DOHH2 (cell line): ENCODE measurements around the gene SIGLEC9.

Experiments used
- H3F3A ChIP-seq: fragments of 200-600 bp; sonication (generic), shearing (Covaris generic); 2 replicates; pipeline ENCODE4 v1.6.0; 2016; ENCODE audit warnings: antibody characterized with exemption, mild to moderate bottlenecking; ENCODE audit not compliant: control insufficient read depth, insufficient read depth
- H3K27ac ChIP-seq: fragments of 200-600 bp; sonication (generic); 2 replicates; pipeline ENCODE4 v1.5.1; 2014; ENCODE audit warnings: low read depth, mild to moderate bottlenecking, low read length, moderate library complexity
- H3K27me3 ChIP-seq: fragments of 200-600 bp; sonication (generic); 2 replicates; pipeline ENCODE4 v1.6.1; 2014; ENCODE audit warnings: mild to moderate bottlenecking, low read length, mixed read lengths; ENCODE audit not compliant: control insufficient read depth
- H3K36me3 ChIP-seq: fragments of 200-600 bp; sonication (generic); 2 replicates; pipeline ENCODE4 v1.6.1; 2014; ENCODE audit warnings: mild to moderate bottlenecking, low read length, moderate library complexity, mixed read lengths; ENCODE audit not compliant: control insufficient read depth
- H3K4me1 ChIP-seq: fragments of 200-600 bp; sonication (generic); 2 replicates; pipeline ENCODE4 v1.6.1; 2014; ENCODE audit warnings: mild to moderate bottlenecking, low read length, mixed read lengths; ENCODE audit not compliant: control insufficient read depth
- H3K4me2 ChIP-seq: fragments of 200-600 bp; sonication (generic); 2 replicates; pipeline ENCODE4 v1.6.0; 2014; ENCODE audit warnings: mild to moderate bottlenecking, low read length, moderate library complexity
- H3K4me3 ChIP-seq: fragments of 200-600 bp; sonication (generic); 2 replicates; pipeline ENCODE4 v1.5.1; 2014; ENCODE audit warnings: mild to moderate bottlenecking, low read length, mixed read lengths
- H3K79me2 ChIP-seq: fragments of 200-600 bp; sonication (generic); 2 replicates; pipeline ENCODE4 v1.6.1; 2014; ENCODE audit warnings: mild to moderate bottlenecking, low read length, mixed read lengths; ENCODE audit not compliant: control insufficient read depth
- H3K9me2 ChIP-seq: fragments of 200-600 bp; sonication (generic); replicated peaks from 2 replicates; pipeline ENCODE4 v1.6.1; 2014; ENCODE audit warnings: mild to moderate bottlenecking, low read length, mixed read lengths; ENCODE audit not compliant: control insufficient read depth
- H3K9me3 ChIP-seq: fragments of 200-600 bp; sonication (generic); 2 replicates; pipeline ENCODE4 v1.6.1; 2014; ENCODE audit warnings: antibody characterized with exemption, low read length, mixed read lengths; ENCODE audit not compliant: control insufficient read depth, insufficient read depth
- H4K20me1 ChIP-seq: fragments of 200-600 bp; sonication (generic); 2 replicates; pipeline ENCODE4 v1.6.0; 2014; ENCODE audit warnings: low read depth, mild to moderate bottlenecking, antibody characterized with exemption, low read length, moderate library complexity; ENCODE audit not compliant: control insufficient read depth, insufficient read depth
- CTCF ChIP-seq: fragments of 200-600 bp; sonication (generic); IDR thresholded peaks from one replicate; pipeline ENCODE4 v1.5.1; 2014; ENCODE audit warnings: antibody characterized with exemption, mild to moderate bottlenecking, low read depth, low read length; ENCODE audit not compliant: poor library complexity, severe bottlenecking
- EZH2phosphoT487 ChIP-seq: fragments of 200-600 bp; sonication (generic); IDR thresholded peaks from 2 replicates; pipeline ENCODE4 v1.6.1; 2017; ENCODE audit warnings: borderline replicate concordance, mild to moderate bottlenecking, antibody characterized with exemption, low read length, moderate library complexity, mixed read lengths

Gene SIGLEC9

GRCh38 chr19:51089786-51090185 lies 34.9 kb upstream of the SIGLEC9 start:
- no peaks in the 10 kb centered on the region for H4K20me1 ChIP-seq
- no peaks in the 10 kb centered on the region for H3K27me3 ChIP-seq

GRCh38 chr19:51090471-51090870 lies 34.2 kb upstream of the SIGLEC9 start:
- Histone ChIP-seq H4K20me1 (no peaks in the 10 kb centered on the region), H3K27me3 (no peaks in the 10 kb centered on the region)

More at GRCh38 chr19:51089786-51090185, 34.9 kb upstream of the SIGLEC9 start:
- Histone ChIP-seq H3K79me2 (no peaks in the 10 kb centered on the region), H3K4me3 (no peak overlapping the region), H3K4me1 (no peaks in the 10 kb centered on the region), H3F3A (no peaks in the 10 kb centered on the region), H3K36me3 (no peaks in the 10 kb centered on the region), H3K9me2 (no peaks in the 10 kb centered on the region), H3K4me2 (no peak overlapping the region), H3K27ac (no peak overlapping the region), H3K9me3 (no peaks in the 10 kb centered on the region)
- TF ChIP-seq CTCF (no peak), EZH2phosphoT487 (no peak)

GRCh38 chr19:51091126-51091525 lies 33.6 kb upstream of the SIGLEC9 start:
- H3K4me3 ChIP-seq, result no peak overlapping the region
- no peaks in the 10 kb centered on the region for H3K27me3 ChIP-seq
- H3K9me2 ChIP-seq, result no peaks in the 10 kb centered on the region
- H3K36me3 ChIP-seq, result peaks cover 4% of the 10 kb centered on the region
- TF ChIP-seq EZH2phosphoT487, result no peak
- no peak for TF ChIP-seq CTCF
- H4K20me1 ChIP-seq, result no peaks in the 10 kb centered on the region
- no peaks in the 10 kb centered on the region for H3K4me1 ChIP-seq
- no peaks in the 10 kb centered on the region for H3K9me3 ChIP-seq
- no peak overlapping the region for H3K4me2 ChIP-seq
- no peaks in the 10 kb centered on the region for H3F3A ChIP-seq
- H3K79me2 ChIP-seq, result no peaks in the 10 kb centered on the region
- no peak overlapping the region for H3K27ac ChIP-seq

More at GRCh38 chr19:51090471-51090870, 34.2 kb upstream of the SIGLEC9 start:
- Histone ChIP-seq H3K36me3 (no peaks in the 10 kb centered on the region), H3K27ac (no peak overlapping the region), H3K9me2 (no peaks in the 10 kb centered on the region), H3K9me3 (no peaks in the 10 kb centered on the region), H3K79me2 (no peaks in the 10 kb centered on the region), H3K4me1 (no peaks in the 10 kb centered on the region), H3K4me2 (no peak overlapping the region), H3F3A (no peaks in the 10 kb centered on the region), H3K4me3 (no peak overlapping the region)
- TF ChIP-seq CTCF, result no peak
